HepG2 (cell line): Measurements from ENCODE around the gene KAZN. TPM values are rescaled to one million over a fixed set of nuclear protein-coding genes. Genes with fewer than 3 reads are reported as not detected.

Experiments
- MIER2 ChIP-seq: IDR thresholded peaks from 2 replicates; pipeline ENCODE4 v1.6.1; 2016; ENCODE audit warnings: missing biosample characterization, missing genetic modification reagents
- NBN ChIP-seq: fragments of 450-650 bp; conservative IDR thresholded peaks from 2 replicates; pipeline ENCODE4 v1.6.1; 2017
- PPARG ChIP-seq: conservative IDR thresholded peaks from 2 replicates; pipeline ENCODE4 v1.6.1; 2016; ENCODE audit warnings: missing biosample characterization, missing genetic modification reagents
- RARA ChIP-seq: IDR thresholded peaks from 2 replicates; pipeline ENCODE4 v1.6.1; 2016; ENCODE audit warnings: missing genetic modification reagents, missing compliant biosample characterization
- SIX1 ChIP-seq: sonication (generic); formaldehyde crosslinking; IDR thresholded peaks from 2 replicates; pipeline ENCODE4 v1.4.0; 2020; ENCODE audit warnings: missing genetic modification reagents, borderline replicate concordance
- THYN1 ChIP-seq: sonication (generic); formaldehyde crosslinking; IDR thresholded peaks from 2 replicates; pipeline ENCODE4 v1.8.1; 2023; ENCODE audit warnings: low read depth, mild to moderate bottlenecking, moderate library complexity, missing genetic modification reagents, borderline replicate concordance
- WIZ ChIP-seq: sonication (generic); formaldehyde crosslinking; IDR thresholded peaks from 2 replicates; pipeline ENCODE4 v1.5.1; 2020; ENCODE audit warnings: mild to moderate bottlenecking, missing genetic modification reagents
- ZNF17 ChIP-seq: sonication (generic); formaldehyde crosslinking; IDR thresholded peaks from 2 replicates; pipeline ENCODE4 v1.5.0; 2020; ENCODE audit warnings: mild to moderate bottlenecking, missing genetic modification reagents
- ZNF546 ChIP-seq: sonication (generic); formaldehyde crosslinking; conservative IDR thresholded peaks from 2 replicates; pipeline ENCODE4 v1.8.1; 2023; ENCODE audit warnings: mild to moderate bottlenecking, missing genetic modification reagents
- ZNF781 ChIP-seq: sonication (generic); formaldehyde crosslinking; IDR thresholded peaks from 2 replicates; pipeline ENCODE4 v1.5.1; 2020; ENCODE audit warnings: borderline replicate concordance, mild to moderate bottlenecking, missing genetic modification reagents; ENCODE audit errors: not compliant biosample characterization
- ZNF850 ChIP-seq: sonication (generic); formaldehyde crosslinking; conservative IDR thresholded peaks from 2 replicates; pipeline ENCODE4 v1.9.0; 2021; ENCODE audit warnings: mild to moderate bottlenecking, missing genetic modification reagents
- polyA plus RNA-seq, 8 experiments: library from polyadenylated mRNA; depleted of rRNA in 3 of 8; stranded (reverse) in 7 of 8; unstranded in 1 of 8; fragments of >200 nt; fragmentation: Illumina TruSeq in 4 of 8; extraction: Trizol in 4 of 8; gene quantifications; 2 replicates each; pipeline versions ENCODE4 v1.2.1 to v1.2.3, GENCODE V29; 2011 to 2016; ENCODE audit warnings: low read depth in 4 of 8, missing spikeins in 1 of 8, mixed read lengths in 1 of 8; ENCODE audit not compliant: insufficient read depth in 1 of 8
- total RNA-seq, 5 experiments: library from RNA; depleted of rRNA; stranded (reverse); fragments of >200 nt; fragmentation: Illumina TruSeq; extraction: Trizol; gene quantifications; 2 replicates each; pipeline ENCODE4 v1.2.3, GENCODE V29; 2016; ENCODE audit warnings: low read depth in 1 of 5
- TF ChIP-seq, protein P1 (sequence below): sonication (generic); formaldehyde crosslinking; IDR thresholded peaks from 2 replicates; pipeline ENCODE4 v1.4.0; 2020; ENCODE audit warnings: mild to moderate bottlenecking, missing genetic modification reagents
- TF ChIP-seq, protein P2 (sequence below): fragments of 450-650 bp; IDR thresholded peaks from 2 replicates; pipeline ENCODE4 v1.6.1; 2017; ENCODE audit warnings: mild to moderate bottlenecking
- TF ChIP-seq, protein P3 (sequence below): sonication (generic); formaldehyde crosslinking; conservative IDR thresholded peaks from 2 replicates; pipeline ENCODE4 v1.4.0; 2020; ENCODE audit warnings: missing genetic modification reagents
- TF ChIP-seq, protein P4 (sequence below): sonication (generic); formaldehyde crosslinking; IDR thresholded peaks from 2 replicates; pipeline ENCODE4 v1.4.0; 2020; ENCODE audit warnings: missing genetic modification reagents
- TF ChIP-seq, protein P5 (sequence below): sonication (generic); formaldehyde crosslinking; IDR thresholded peaks from 2 replicates; pipeline ENCODE4 v1.8.0; 2022; ENCODE audit warnings: missing genetic modification reagents, mild to moderate bottlenecking, borderline replicate concordance

The KAZN gene
- total and polyA plus RNA-seq, 2 of the 13 experiments (the other 11 are each of a cell fraction or from before 2014, with no cell fraction given): 10.4 to 13.5 TPM

DNA sequence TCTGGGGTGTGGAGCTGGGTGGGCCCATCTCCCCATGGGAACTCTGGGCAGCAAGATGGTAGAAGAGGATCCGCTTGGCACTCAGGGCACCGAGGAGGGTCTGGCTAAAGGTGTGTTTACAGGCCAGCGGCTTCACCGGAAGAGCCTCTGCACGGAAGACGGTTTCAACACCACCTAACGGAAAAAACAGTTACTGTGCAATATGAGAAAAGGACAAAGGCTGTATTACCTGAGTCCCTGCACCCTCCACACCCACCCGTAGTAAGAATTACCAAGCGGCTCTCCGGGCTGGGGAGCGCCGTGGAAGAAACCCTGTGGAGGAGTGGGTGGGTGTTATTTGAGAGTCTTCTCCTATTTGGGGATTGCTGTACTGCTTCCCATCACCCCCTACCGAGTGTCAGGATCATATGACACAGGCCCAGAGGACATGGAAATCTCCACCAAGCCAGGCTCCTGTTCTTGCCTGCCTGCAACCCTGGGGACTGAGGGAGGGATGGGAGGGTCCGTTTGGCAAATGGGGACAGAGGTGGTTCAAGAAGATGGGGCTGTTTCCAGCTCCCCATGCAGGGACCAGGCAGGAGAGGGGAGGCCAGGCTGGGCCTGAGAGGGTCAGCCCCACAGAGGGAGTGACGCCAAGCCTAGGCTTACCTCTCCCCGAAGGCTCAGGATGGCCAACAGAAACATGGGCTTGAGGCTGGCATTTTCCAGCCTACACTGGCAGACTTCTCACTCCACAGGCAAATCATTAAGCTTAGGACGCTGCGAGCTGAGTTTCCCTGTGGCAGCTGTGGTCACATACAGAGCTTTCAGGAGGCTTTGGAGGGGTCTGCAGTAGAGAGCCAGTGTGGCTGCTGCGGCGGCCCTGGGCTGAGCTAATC, 351.6 kb downstream of the KAZN start (continued):
- TF ChIP-seq, protein P1, sequence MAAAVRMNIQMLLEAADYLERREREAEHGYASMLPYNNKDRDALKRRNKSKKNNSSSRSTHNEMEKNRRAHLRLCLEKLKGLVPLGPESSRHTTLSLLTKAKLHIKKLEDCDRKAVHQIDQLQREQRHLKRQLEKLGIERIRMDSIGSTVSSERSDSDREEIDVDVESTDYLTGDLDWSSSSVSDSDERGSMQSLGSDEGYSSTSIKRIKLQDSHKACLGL (CRISPR knock-in tag): 0 out of 2 replicates have a peak, but pooled peaks have one; percentile 58
- TF ChIP-seq, protein P2, sequence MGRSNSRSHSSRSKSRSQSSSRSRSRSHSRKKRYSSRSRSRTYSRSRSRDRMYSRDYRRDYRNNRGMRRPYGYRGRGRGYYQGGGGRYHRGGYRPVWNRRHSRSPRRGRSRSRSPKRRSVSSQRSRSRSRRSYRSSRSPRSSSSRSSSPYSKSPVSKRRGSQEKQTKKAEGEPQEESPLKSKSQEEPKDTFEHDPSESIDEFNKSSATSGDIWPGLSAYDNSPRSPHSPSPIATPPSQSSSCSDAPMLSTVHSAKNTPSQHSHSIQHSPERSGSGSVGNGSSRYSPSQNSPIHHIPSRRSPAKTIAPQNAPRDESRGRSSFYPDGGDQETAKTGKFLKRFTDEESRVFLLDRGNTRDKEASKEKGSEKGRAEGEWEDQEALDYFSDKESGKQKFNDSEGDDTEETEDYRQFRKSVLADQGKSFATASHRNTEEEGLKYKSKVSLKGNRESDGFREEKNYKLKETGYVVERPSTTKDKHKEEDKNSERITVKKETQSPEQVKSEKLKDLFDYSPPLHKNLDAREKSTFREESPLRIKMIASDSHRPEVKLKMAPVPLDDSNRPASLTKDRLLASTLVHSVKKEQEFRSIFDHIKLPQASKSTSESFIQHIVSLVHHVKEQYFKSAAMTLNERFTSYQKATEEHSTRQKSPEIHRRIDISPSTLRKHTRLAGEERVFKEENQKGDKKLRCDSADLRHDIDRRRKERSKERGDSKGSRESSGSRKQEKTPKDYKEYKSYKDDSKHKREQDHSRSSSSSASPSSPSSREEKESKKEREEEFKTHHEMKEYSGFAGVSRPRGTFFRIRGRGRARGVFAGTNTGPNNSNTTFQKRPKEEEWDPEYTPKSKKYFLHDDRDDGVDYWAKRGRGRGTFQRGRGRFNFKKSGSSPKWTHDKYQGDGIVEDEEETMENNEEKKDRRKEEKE: no peak
- TF ChIP-seq SIX1 (CRISPR knock-in tag) (peak; percentile 60; the same call in 1 of the 2 replicates), NBN (no peak), ZNF546 (CRISPR knock-in tag) (no peak), PPARG (CRISPR knock-in tag) (0 out of 2 replicates have a peak, but pooled peaks have one; percentile 38), ZNF850 (CRISPR knock-in tag) (no peak), WIZ (CRISPR knock-in tag) (no peak), ZNF17 (CRISPR knock-in tag) (no peak), MIER2 (CRISPR knock-in tag) (no peak), ZNF781 (CRISPR knock-in tag) (peak; percentile 16), THYN1 (CRISPR knock-in tag) (no peak), RARA (peak; percentile 79)
- TF ChIP-seq, protein P3, sequence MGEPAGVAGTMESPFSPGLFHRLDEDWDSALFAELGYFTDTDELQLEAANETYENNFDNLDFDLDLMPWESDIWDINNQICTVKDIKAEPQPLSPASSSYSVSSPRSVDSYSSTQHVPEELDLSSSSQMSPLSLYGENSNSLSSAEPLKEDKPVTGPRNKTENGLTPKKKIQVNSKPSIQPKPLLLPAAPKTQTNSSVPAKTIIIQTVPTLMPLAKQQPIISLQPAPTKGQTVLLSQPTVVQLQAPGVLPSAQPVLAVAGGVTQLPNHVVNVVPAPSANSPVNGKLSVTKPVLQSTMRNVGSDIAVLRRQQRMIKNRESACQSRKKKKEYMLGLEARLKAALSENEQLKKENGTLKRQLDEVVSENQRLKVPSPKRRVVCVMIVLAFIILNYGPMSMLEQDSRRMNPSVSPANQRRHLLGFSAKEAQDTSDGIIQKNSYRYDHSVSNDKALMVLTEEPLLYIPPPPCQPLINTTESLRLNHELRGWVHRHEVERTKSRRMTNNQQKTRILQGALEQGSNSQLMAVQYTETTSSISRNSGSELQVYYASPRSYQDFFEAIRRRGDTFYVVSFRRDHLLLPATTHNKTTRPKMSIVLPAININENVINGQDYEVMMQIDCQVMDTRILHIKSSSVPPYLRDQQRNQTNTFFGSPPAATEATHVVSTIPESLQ: no peak
- TF ChIP-seq, protein P4, sequence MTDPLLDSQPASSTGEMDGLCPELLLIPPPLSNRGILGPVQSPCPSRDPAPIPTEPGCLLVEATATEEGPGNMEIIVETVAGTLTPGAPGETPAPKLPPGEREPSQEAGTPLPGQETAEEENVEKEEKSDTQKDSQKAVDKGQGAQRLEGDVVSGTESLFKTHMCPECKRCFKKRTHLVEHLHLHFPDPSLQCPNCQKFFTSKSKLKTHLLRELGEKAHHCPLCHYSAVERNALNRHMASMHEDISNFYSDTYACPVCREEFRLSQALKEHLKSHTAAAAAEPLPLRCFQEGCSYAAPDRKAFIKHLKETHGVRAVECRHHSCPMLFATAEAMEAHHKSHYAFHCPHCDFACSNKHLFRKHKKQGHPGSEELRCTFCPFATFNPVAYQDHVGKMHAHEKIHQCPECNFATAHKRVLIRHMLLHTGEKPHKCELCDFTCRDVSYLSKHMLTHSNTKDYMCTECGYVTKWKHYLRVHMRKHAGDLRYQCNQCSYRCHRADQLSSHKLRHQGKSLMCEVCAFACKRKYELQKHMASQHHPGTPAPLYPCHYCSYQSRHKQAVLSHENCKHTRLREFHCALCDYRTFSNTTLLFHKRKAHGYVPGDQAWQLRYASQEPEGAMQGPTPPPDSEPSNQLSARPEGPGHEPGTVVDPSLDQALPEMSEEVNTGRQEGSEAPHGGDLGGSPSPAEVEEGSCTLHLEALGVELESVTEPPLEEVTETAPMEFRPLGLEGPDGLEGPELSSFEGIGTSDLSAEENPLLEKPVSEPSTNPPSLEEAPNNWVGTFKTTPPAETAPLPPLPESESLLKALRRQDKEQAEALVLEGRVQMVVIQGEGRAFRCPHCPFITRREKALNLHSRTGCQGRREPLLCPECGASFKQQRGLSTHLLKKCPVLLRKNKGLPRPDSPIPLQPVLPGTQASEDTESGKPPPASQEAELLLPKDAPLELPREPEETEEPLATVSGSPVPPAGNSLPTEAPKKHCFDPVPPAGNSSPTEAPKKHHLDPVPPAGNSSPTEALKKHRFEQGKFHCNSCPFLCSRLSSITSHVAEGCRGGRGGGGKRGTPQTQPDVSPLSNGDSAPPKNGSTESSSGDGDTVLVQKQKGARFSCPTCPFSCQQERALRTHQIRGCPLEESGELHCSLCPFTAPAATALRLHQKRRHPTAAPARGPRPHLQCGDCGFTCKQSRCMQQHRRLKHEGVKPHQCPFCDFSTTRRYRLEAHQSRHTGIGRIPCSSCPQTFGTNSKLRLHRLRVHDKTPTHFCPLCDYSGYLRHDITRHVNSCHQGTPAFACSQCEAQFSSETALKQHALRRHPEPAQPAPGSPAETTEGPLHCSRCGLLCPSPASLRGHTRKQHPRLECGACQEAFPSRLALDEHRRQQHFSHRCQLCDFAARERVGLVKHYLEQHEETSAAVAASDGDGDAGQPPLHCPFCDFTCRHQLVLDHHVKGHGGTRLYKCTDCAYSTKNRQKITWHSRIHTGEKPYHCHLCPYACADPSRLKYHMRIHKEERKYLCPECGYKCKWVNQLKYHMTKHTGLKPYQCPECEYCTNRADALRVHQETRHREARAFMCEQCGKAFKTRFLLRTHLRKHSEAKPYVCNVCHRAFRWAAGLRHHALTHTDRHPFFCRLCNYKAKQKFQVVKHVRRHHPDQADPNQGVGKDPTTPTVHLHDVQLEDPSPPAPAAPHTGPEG: no peak
- TF ChIP-seq, protein P5, sequence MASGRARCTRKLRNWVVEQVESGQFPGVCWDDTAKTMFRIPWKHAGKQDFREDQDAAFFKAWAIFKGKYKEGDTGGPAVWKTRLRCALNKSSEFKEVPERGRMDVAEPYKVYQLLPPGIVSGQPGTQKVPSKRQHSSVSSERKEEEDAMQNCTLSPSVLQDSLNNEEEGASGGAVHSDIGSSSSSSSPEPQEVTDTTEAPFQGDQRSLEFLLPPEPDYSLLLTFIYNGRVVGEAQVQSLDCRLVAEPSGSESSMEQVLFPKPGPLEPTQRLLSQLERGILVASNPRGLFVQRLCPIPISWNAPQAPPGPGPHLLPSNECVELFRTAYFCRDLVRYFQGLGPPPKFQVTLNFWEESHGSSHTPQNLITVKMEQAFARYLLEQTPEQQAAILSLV (CRISPR knock-in tag): 0 out of 2 replicates have a peak, but pooled peaks have one; percentile 24
